ENCODE measurements around the gene CDR2.

CDR2 gene

GRCh38 chr16:22335668-22336246 is 38.7 kb downstream of the CDR2 start:
- TF ChIP-seq, protein P1, sequence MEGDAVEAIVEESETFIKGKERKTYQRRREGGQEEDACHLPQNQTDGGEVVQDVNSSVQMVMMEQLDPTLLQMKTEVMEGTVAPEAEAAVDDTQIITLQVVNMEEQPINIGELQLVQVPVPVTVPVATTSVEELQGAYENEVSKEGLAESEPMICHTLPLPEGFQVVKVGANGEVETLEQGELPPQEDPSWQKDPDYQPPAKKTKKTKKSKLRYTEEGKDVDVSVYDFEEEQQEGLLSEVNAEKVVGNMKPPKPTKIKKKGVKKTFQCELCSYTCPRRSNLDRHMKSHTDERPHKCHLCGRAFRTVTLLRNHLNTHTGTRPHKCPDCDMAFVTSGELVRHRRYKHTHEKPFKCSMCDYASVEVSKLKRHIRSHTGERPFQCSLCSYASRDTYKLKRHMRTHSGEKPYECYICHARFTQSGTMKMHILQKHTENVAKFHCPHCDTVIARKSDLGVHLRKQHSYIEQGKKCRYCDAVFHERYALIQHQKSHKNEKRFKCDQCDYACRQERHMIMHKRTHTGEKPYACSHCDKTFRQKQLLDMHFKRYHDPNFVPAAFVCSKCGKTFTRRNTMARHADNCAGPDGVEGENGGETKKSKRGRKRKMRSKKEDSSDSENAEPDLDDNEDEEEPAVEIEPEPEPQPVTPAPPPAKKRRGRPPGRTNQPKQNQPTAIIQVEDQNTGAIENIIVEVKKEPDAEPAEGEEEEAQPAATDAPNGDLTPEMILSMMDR (IDR thresholded peaks at IDR 0.05; ENCODE audit: control insufficient read depth, insufficient read depth, low read depth, low read length, missing control alignments): no peak

GRCh38 chr16:22333457-22333994 is 40.9 kb downstream of the CDR2 start:
- DNase-seq (ENCODE audit: low read depth): no peak
- no peak overlapping the region for H3K4me3 ChIP-seq (ENCODE audit: control insufficient read depth, low read depth, low read length)
- TF ChIP-seq, protein P1 (IDR thresholded peaks at IDR 0.05; ENCODE audit: control insufficient read depth, insufficient read depth, low read depth, low read length, missing control alignments): no peak

More at GRCh38 chr16:22335668-22336246, 38.7 kb downstream of the CDR2 start:
- no peak overlapping the region for H3K4me3 ChIP-seq (ENCODE audit: control insufficient read depth, low read depth, low read length)
- no peak for DNase-seq (ENCODE audit: low read depth)

- no peak for DNase-seq (ENCODE audit: low read depth)
- TF ChIP-seq, protein P1 (IDR thresholded peaks at IDR 0.05; ENCODE audit: control insufficient read depth, insufficient read depth, low read depth, low read length, missing control alignments): no peak
- no peak overlapping the region for H3K4me3 ChIP-seq (ENCODE audit: control insufficient read depth, low read depth, low read length)
Measured at GRCh38 chr16:22330326-22330725, 44.1 kb downstream of the CDR2 start.

- no peak for DNase-seq (ENCODE audit: low read depth)
- H3K4me3 ChIP-seq (ENCODE audit: control insufficient read depth, low read depth, low read length): no peak overlapping the region
- TF ChIP-seq, protein P1 (IDR thresholded peaks at IDR 0.05; ENCODE audit: control insufficient read depth, insufficient read depth, low read depth, low read length, missing control alignments): no peak
Measured at GRCh38 chr16:22329199-22329695, 45.2 kb downstream of the CDR2 start.

DNA sequence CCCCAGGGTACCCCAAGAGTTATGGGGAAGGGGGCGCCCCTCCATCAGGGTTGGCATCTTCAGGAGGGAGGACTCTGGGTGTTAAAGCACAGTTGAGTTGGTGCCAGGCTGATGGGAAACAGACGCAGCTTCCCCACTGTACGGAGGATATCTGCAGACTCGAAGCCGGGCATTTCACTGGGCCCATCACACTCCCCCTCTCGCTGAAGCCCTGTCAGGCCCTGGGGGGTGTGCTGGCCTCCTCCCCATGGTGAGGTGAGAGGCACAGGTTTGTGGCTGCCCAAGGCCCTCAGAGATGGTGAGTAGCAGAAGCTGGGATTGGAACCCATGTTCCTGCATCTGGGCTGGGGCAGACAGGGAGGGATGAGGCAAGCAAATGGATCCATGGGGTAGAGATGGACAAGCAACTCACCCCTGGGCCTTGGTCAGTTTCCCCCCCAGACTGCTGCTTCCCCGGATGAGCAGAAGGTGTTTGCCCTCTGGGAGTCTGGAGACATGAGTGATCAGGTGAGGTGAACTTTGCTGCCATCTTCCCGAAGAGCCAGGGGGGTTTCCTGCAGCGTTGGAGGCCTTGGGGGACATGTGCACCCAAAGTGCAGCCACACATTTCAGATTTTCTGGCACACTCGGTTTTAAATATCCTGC is 46.2 kb downstream of the CDR2 start:
- no peak overlapping the region for H3K4me3 ChIP-seq (ENCODE audit: control insufficient read depth, low read depth, low read length)

DNA sequence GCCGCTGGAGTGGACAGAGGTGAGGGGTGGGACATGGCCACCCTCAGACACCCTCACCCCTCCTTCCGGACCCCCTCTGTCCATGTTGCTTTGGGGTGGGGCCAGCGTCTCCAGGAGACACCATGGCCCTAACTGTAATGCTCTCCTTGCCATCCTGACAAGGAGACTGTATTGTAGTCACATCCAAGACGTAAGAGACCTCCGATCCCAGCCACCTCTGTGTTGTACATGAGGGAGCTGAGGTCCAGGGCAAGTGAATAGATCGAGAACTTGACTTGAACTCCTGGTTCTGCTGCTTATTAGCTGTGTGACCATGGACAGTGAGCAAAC is 47.0 kb downstream of the CDR2 start:
- TF ChIP-seq, protein P1 (IDR thresholded peaks at IDR 0.05; ENCODE audit: control insufficient read depth, insufficient read depth, low read depth, low read length, missing control alignments): no peak

More for the DNA sequence above, 46.2 kb downstream of the CDR2 start:
- no peak for DNase-seq (ENCODE audit: low read depth)
- TF ChIP-seq, protein P1 (IDR thresholded peaks at IDR 0.05; ENCODE audit: control insufficient read depth, insufficient read depth, low read depth, low read length, missing control alignments): no peak

More for the DNA sequence above, 47.0 kb downstream of the CDR2 start:
- DNase-seq (ENCODE audit: low read depth): no peak
- H3K4me3 ChIP-seq (ENCODE audit: control insufficient read depth, low read depth, low read length): no peak overlapping the region

Data from AG09309 (cell line).